PFSK-1 (cell line): Measurements from ENCODE around the gene CFAP73.

Experiments used
- FOXP2 ChIP-seq: optimal IDR thresholded peaks from 2 replicates; pipeline ENCODE3; 2011; ENCODE audit warnings: borderline replicate concordance, control low read depth, inconsistent platforms; ENCODE audit not compliant: insufficient read depth; ENCODE audit errors: extremely low read length, extremely low read depth
- POLR2AphosphoS5 ChIP-seq: IDR thresholded peaks from 2 replicates; pipeline ENCODE4 v1.6.1; 2012; ENCODE audit warnings: low read depth, mild to moderate bottlenecking, control low read depth, low read length, moderate library complexity
- SIN3A ChIP-seq: IDR thresholded peaks from 2 replicates; pipeline ENCODE4 v1.6.1; 2012; ENCODE audit warnings: mild to moderate bottlenecking, low read length, moderate library complexity, borderline replicate concordance; ENCODE audit not compliant: insufficient read depth
- TAF1 ChIP-seq: IDR thresholded peaks from 2 replicates; pipeline ENCODE4 v1.6.1; 2012; ENCODE audit warnings: low read length, control low read depth, borderline replicate concordance; ENCODE audit not compliant: insufficient read depth
- TF ChIP-seq, protein P1 (sequence below), 2 experiments: IDR thresholded peaks; 2 replicates each; pipeline versions ENCODE4 v1.6.1 to v1.8.0; 2011 to 2012; ENCODE audit warnings: low read depth in 2 of 2, low read length in 2 of 2, control low read depth in 1 of 2, inconsistent platforms in 1 of 2, mild to moderate bottlenecking in 1 of 2, moderate library complexity in 1 of 2; ENCODE audit not compliant: insufficient read depth in 1 of 2

The CFAP73 gene

DNA sequence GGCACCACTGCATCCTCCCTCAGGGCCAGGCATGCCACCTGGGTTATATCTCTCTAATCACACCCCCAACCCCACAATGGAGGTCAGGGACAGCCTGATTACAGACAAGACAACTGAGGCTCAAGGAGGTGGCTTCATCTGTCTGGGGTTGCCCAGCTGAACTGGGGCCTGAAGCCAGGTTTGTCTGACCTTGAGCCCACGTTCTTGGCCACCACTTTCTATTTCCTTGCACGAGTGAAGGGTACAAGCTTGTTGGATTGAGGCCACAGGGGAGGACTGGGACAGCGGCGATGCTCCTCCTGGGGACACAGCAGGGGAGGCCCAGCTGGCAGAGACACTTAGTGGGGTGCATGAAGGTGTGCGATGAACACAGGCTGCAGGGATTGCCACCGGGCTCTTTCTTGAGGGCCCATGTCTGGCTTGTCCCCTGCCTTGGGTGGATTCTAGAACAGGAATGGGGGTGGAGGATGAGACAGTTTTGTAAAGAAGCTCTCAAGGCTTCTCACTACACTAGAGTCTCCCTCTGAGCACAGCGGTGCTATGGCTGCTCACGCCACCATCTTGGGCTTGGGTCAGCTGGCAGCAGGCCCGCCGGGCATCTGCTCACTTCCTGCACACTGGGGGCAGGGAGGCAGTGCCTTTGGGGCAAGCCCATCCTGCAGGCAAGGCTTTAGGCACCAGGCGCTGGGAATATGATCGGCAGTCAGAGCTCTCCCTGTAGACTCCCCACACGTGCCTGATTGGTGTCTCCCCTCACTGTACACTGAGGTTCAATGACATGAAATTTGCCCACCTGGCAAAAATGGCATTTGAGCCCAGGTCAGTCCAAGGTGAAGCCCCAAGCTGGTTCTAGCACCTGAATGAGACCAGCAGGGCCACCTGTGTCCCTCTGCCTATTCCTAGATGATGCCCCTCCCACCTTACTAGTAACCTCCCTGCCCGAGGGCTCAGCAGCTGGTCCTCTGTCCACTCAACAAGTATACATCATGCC, 52.0 kb downstream of the CFAP73 start:
- no peak for TF ChIP-seq POLR2AphosphoS5

DNA sequence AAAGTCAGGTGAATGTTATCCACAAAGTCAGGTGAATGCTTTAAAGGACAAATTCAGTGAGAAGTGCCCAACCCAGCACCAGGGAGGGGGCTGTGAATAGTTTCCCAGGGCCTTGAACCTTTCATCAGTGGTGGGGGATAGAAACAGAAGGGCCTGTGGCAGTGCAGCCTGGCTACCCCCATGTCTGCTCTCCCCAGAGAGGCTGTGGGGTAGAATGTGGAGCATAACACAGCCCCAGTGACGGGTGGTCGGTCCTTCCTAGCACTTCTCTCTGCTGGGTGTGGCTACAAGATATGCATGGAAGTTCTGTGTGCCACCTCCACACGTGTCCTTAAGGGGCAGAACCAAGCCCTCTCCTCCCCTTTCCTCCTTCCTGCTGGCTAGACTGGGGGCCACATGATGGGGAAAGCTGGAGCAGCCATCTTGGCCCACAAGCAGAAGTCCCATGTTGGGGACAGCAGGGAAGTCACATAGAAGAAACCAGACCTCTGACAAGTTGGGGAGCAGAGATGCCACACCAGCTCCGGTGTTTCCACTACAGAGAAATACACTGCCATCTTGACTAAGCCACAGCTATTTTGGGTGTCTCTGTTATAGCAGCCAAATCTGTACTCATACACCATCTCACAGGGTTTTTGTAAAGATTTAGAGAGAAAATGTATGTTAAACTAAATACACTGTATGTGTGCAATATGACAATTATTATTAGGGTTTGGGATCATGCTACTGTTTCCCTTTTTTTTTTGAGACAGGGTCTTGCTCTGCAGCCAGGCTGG, 53.0 kb downstream of the CFAP73 start:
- no peak for TF ChIP-seq FOXP2
- no peak for TF ChIP-seq POLR2AphosphoS5
- TF ChIP-seq, protein P1, sequence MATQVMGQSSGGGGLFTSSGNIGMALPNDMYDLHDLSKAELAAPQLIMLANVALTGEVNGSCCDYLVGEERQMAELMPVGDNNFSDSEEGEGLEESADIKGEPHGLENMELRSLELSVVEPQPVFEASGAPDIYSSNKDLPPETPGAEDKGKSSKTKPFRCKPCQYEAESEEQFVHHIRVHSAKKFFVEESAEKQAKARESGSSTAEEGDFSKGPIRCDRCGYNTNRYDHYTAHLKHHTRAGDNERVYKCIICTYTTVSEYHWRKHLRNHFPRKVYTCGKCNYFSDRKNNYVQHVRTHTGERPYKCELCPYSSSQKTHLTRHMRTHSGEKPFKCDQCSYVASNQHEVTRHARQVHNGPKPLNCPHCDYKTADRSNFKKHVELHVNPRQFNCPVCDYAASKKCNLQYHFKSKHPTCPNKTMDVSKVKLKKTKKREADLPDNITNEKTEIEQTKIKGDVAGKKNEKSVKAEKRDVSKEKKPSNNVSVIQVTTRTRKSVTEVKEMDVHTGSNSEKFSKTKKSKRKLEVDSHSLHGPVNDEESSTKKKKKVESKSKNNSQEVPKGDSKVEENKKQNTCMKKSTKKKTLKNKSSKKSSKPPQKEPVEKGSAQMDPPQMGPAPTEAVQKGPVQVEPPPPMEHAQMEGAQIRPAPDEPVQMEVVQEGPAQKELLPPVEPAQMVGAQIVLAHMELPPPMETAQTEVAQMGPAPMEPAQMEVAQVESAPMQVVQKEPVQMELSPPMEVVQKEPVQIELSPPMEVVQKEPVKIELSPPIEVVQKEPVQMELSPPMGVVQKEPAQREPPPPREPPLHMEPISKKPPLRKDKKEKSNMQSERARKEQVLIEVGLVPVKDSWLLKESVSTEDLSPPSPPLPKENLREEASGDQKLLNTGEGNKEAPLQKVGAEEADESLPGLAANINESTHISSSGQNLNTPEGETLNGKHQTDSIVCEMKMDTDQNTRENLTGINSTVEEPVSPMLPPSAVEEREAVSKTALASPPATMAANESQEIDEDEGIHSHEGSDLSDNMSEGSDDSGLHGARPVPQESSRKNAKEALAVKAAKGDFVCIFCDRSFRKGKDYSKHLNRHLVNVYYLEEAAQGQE (IDR thresholded peaks at IDR 0.05; ENCODE audit: insufficient read depth in 1 of 2, low read depth in 2 of 2, low read length in 2 of 2): no peak

DNA sequence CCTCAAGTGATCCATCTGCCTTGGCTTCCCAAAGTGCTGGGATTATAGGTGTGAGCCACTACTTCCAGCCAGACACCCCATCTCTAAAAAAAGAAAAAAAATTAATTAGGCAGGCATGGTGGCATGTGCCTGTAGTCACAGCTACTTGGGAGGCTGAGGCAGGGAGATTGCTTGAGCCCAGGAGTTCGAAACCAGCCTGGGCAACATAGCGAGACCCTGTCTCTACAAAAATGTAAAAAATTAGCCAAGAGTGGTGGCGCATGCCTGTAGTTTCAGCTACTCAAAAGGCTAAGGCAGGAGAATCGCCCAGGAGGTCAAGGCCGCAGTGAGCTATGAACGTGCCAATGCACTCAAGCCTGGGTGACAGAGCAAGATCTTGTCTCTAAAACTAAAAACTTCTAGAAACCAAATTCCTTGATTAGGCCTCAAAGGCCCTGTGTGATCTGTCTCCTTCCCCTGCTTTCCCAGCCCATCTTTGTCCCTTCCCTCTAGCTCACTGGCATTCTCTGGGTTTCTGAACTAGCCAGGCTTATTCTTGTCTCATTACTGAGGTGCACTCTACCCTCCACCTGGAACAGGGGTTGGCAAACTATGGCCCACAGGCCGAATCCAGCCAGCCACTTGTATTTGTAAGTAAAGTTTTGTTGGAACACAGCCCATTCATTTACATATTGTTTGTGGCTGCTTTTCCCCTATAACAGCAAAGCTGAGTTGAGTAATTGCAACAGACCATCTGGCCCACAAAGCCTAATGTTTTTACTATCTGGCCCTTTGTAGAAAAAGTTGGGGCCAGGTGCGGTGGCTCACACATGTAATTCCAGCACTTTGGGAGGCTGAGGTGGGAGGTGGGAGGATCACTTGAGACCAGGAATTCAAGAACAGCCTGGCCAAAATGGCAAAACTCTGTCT, 54.6 kb downstream of the CFAP73 start:
- TF ChIP-seq SIN3A (no peak), FOXP2 (no peak), TAF1 (no peak), POLR2AphosphoS5 (no peak)
- TF ChIP-seq, protein P1 (IDR thresholded peaks at IDR 0.05; ENCODE audit: insufficient read depth in 1 of 2, low read depth in 2 of 2, low read length in 2 of 2): no peak

DNA sequence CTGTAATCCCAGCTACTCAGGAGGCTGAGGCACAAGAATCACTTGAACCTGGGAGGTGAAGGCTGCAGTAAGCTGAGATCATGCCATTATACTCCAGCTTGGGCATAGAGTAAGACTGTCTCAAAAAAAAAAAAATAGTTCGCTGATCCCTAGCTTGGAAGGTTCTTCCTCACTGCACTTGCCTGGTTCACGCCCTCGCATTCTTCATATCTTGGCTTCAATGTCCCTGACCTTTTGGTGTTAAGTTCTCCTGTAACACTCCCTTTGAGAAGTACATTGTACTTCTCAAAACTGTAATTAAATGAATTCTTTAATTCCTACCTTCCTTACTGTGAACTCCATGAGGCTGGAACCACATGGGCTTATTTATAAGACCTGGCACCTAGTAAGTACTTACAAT, 55.3 kb downstream of the CFAP73 start:
- TF ChIP-seq POLR2AphosphoS5: no peak
- TF ChIP-seq FOXP2: no peak
- TF ChIP-seq, protein P1 (IDR thresholded peaks at IDR 0.05; ENCODE audit: insufficient read depth in 1 of 2, low read depth in 2 of 2, low read length in 2 of 2): no peak
- TF ChIP-seq TAF1: no peak
- no peak for TF ChIP-seq SIN3A

DNA sequence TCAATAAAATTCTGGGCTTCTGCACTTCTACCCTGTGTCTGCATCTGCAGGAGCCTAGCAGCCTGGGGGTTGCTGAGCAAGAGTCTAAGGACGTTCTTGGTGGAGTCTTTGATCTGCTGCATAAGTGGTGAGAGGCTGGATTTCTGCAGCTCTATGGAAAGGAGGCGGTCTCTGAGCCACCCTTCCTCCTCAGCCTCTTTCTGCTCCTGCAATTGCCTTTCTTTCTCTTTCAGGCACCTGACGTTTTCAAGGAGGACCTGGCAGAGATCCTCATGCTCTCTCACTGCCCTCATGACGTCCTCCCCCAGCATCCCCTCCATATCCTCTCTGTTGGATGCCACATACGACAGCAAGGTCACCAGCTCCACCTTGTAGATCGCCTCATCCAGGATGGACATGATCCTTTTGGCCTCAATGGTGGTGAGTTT, 58.1 kb downstream of the CFAP73 start:
- TF ChIP-seq POLR2AphosphoS5 (no peak), SIN3A (no peak), FOXP2 (no peak), TAF1 (no peak)
- TF ChIP-seq, protein P1 (IDR thresholded peaks at IDR 0.05; ENCODE audit: insufficient read depth in 1 of 2, low read depth in 2 of 2, low read length in 2 of 2): no peak
